Measurements from ENCODE around the gene EXOC2.
A peak's percentile ranks its signal among the peaks of the same experiment; 100 is the strongest.

DNA sequence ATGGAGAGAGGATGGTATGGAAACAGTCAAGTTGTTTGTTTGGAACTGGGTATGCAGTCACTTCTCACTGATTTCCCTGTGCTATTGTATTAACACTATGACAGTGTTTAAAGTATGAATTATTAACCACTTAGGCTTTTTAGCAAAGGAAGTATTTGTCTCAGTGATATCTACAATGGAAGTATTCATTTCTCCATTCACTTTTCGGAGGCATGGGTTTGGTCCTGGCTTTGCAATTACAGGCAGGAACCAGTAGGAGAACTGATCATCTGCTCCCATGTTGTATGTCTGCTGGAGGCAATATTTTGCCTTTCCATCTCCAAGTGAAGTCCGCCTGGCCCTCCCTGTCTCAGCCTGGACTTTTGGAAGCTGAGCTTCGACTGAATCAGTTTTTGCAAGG lies 30.6 kb upstream of the EXOC2 start:
- TF ChIP-seq, protein P1, sequence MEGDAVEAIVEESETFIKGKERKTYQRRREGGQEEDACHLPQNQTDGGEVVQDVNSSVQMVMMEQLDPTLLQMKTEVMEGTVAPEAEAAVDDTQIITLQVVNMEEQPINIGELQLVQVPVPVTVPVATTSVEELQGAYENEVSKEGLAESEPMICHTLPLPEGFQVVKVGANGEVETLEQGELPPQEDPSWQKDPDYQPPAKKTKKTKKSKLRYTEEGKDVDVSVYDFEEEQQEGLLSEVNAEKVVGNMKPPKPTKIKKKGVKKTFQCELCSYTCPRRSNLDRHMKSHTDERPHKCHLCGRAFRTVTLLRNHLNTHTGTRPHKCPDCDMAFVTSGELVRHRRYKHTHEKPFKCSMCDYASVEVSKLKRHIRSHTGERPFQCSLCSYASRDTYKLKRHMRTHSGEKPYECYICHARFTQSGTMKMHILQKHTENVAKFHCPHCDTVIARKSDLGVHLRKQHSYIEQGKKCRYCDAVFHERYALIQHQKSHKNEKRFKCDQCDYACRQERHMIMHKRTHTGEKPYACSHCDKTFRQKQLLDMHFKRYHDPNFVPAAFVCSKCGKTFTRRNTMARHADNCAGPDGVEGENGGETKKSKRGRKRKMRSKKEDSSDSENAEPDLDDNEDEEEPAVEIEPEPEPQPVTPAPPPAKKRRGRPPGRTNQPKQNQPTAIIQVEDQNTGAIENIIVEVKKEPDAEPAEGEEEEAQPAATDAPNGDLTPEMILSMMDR (IDR thresholded peaks at IDR 0.05) = peak; percentile 29; the same call in 1 of the 2 replicates
- no peak for TF ChIP-seq POLR2AphosphoS5 (IDR thresholded peaks at IDR 0.05; ENCODE audit: low read depth, low read length)
- TF ChIP-seq SIN3A (IDR thresholded peaks at IDR 0.05; ENCODE audit: borderline replicate concordance, insufficient read depth, low read depth, low read length) = no peak
- TF ChIP-seq TCF7L2 (IDR thresholded peaks at IDR 0.05; ENCODE audit: low read depth, low read length) = no peak
- TF ChIP-seq, protein P2, sequence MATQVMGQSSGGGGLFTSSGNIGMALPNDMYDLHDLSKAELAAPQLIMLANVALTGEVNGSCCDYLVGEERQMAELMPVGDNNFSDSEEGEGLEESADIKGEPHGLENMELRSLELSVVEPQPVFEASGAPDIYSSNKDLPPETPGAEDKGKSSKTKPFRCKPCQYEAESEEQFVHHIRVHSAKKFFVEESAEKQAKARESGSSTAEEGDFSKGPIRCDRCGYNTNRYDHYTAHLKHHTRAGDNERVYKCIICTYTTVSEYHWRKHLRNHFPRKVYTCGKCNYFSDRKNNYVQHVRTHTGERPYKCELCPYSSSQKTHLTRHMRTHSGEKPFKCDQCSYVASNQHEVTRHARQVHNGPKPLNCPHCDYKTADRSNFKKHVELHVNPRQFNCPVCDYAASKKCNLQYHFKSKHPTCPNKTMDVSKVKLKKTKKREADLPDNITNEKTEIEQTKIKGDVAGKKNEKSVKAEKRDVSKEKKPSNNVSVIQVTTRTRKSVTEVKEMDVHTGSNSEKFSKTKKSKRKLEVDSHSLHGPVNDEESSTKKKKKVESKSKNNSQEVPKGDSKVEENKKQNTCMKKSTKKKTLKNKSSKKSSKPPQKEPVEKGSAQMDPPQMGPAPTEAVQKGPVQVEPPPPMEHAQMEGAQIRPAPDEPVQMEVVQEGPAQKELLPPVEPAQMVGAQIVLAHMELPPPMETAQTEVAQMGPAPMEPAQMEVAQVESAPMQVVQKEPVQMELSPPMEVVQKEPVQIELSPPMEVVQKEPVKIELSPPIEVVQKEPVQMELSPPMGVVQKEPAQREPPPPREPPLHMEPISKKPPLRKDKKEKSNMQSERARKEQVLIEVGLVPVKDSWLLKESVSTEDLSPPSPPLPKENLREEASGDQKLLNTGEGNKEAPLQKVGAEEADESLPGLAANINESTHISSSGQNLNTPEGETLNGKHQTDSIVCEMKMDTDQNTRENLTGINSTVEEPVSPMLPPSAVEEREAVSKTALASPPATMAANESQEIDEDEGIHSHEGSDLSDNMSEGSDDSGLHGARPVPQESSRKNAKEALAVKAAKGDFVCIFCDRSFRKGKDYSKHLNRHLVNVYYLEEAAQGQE (IDR thresholded peaks at IDR 0.05; ENCODE audit: insufficient read depth in 1 of 2, low read depth in 2 of 2, low read length in 1 of 2) = no peak

Data from Panc1 (cell line).